SK-MEL-5 (cell line): ENCODE data around the gene DPEP2. TPM values are rescaled to one million over a fixed set of nuclear protein-coding genes. Genes with fewer than 3 reads are reported as not detected.

Source experiments
- DNase-seq: peaks from one replicate; pipeline ENCODE4 v3.0.0-alpha.2; 2016; ENCODE audit warnings: low read depth, low spot score
- in situ Hi-C: cut with HindIII; loops from 2 replicates; pipeline ENCODE4 v1.10.0; 2016; ENCODE audit warnings: low sequenced_read_pairs, high pct_unique_total_duplicates, low pct_unique_long_range_greater_than_20kb
- total RNA-seq: library from RNA; depleted of rRNA; stranded (reverse); fragments of >200 nt; shearing (Covaris generic); gene quantifications from 2 replicates; pipeline ENCODE4 v1.2.3, GENCODE V29; 2014

The DPEP2 gene
- total RNA-seq, 1 experiment from 2014 or later: not detected

DNA sequence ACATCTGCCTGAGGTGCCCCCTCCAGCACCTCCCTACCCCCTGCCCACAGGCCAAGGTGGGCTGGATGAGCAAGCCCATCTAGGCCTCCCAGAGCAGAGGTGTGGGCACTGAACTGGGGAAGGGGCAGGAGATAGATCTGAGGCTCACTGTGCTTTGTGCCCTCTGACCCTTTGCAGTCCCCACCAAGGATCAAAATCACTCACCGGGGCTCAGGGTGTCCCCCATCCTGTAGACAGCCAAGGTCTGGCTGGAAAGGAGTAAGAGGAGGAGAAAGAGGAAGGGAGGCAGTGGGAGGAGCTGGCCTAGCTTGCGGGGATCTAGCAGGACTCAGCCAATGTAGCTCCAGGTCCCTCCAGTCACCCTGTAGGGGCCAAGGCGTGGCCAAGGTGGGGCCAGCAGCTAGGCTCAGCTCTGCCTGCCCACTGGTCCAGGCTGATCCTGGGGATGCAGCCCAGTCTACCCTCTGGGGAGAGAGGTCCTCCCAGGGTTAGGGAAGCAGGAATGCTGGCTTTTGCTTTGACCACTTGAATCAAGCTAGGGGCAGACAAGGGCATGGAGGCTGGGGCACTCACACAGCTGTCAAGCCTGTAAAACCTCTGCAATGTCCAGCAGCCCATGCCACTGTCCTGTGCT is 32.6 kb downstream of the DPEP2 start:
- in situ Hi-C loops: no loop called here
- no peak for DNase-seq

DNA sequence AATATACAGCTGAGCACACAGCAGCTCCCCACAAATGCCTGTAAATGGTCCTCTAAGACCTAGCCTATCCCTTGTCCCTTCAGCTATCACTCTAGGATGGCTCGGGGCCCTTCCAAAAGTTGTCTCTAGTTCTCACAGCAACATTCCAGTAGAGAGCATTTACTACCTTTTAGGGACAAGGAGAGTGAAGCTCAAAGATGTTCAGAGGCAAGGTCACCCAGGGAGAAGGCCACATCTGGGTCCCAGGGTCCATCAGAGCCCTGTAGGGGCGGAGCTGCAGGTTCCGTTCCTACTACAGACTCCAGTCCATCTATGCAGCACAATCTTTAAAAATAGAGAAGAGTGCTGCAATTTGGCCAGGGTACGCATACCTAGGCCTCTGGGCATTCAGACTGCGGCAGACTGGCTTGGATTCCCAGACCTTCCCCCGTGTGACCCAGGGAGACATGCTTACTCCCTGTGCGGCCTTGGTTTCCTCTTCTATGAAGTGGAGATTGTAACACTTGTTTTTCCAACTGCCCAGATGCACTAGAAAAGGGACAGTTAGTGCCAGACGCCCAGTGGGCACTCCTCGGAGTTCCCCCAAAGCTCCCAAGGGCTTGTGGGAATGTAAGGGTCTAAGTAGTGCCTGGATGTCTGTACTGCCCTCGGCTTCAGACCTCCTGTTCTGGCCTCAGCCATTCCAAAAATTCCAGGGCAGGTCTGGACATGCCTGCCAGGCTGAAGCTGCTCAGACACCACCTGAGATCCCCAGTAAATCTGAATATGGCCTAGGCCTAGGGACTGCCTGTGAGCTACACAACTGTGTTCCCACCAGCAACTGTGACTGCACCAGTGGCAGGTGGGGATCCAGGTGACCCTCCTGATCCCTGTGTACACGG is 33.4 kb downstream of the DPEP2 start:
- in situ Hi-C loops: no loop called here
- DNase-seq: no peak

- DNase-seq: no peak
- in situ Hi-C loops: no loop called here
Measured at GRCh38 chr16:67964477-67965131, 34.7 kb downstream of the DPEP2 start.

DNA sequence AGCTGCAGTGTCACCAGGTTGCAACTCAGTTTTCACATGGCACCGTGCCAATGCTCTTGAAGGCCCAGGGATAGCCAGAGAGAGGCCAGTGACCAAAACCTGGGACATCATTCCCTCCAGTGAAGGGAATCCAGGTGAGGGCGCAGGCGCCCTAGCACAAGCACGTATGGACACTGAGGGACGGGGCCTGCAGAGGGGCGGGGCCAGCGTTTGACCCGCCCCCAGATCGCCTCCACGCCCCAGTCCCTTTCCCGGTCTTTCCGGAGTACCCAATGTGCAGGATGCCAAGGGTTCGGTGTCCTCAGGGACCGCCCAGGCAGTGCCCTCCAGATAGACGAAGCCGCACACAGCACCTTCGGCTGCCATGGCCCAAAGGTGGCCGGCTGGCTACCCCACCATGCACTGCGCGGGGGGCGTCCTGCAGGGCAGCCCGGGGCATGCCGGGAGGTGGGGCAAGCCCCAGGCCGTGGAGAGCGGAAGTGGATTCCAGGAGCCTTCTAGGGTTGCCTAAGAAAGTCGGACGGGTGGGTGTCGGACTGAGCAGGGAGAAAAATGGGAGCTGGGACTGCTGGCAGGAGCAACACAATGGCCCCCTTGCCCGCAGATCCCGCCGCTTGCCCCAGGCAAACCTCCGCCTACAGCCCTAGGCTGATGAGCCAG is 35.5 kb downstream of the DPEP2 start:
- in situ Hi-C loops: no loop called here
- no peak for DNase-seq

- in situ Hi-C loops: no loop called here
- DNase-seq: no peak
Measured at GRCh38 chr16:67963292-67963661, 36.0 kb downstream of the DPEP2 start.

DNA sequence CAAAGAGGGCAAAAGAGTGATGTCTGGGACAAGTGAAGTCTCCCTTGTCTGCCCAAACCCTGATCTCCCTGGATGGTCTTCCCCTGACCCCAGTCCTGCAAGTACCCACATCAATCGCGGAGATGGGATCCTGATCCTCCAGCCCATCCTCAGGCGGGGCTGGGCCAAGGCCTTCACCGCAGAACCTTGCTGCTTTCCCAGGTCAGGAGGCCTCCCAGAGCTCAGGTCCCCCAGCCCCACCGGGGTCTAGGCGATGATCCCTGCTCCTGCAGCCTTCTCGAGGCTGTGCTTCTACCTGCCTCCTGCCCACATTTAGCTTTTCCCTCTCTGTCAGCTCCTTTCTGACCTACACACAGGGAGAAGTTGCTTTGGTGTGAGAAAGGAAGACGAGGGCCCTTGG is 37.1 kb downstream of the DPEP2 start:
- no peak for DNase-seq
- in situ Hi-C loops: no loop called here

GRCh38 chr16:67961551-67961957 is 37.7 kb downstream of the DPEP2 start:
- in situ Hi-C loops: no loop called here

GRCh38 chr16:67959536-67960329 is 39.6 kb downstream of the DPEP2 start:
- no peak for DNase-seq
- in situ Hi-C loops: no loop called here

More at GRCh38 chr16:67961551-67961957, 37.7 kb downstream of the DPEP2 start:
- no peak for DNase-seq

DNA sequence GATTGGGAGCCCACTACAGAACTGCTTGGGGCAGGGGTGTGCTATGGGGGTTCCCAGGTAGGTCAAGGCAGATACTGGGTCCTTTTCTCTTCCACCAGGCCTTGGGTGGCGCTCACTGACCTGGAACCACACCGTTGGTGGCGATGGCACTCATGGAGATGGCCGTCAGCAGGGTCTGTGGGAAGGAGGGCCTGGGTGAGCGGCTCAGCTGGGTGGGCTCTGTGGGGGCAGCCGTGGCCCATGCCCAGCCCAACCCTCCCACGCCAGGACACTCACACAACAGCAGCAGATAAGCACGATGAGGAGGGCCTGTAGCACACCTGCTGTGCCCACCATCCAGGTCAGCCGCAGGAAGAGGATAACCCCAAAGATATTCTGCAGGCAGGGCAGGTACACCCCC is 41.7 kb downstream of the DPEP2 start:
- in situ Hi-C loops: no loop called here

GRCh38 chr16:67954421-67955196 is 44.7 kb downstream of the DPEP2 start:
- in situ Hi-C loops: no loop called here
- no peak for DNase-seq

More for the DNA sequence above, 41.7 kb downstream of the DPEP2 start:
- DNase-seq: no peak

DNA sequence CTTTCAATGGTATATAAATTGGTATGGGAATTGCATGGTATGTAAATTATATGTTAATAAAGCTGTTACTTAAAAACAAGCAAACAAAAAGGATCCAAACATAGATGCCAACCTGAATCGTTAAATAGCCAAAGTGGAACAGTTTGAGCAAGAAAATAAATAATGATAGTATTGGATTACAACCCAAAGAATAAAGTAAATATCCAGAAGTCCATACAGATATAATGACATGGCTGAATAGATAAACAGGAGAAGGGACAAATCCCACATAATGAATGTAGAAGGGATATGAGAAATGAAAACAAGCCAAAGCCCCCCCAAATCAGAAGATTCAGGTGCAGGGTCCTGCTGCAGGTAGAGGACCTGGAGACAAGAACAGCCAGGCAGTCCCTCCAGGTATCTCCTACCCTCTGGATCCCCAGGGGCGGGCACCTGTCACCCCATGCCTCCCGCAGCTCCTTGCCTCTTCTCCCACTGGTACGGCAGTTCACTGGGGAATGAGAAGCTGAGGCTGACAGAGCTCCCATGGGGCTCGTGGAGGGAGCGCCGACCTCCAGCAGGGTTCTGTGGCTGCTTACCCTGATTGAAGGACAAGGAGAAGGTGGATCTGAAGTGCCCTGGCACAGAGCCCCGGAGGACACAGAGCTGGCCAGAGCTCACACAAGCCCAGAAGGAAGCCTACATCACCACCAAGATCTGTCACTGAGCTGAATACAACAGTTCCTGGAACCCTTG is 45.5 kb downstream of the DPEP2 start:
- no peak for DNase-seq
- in situ Hi-C loops: no loop called here

DNA sequence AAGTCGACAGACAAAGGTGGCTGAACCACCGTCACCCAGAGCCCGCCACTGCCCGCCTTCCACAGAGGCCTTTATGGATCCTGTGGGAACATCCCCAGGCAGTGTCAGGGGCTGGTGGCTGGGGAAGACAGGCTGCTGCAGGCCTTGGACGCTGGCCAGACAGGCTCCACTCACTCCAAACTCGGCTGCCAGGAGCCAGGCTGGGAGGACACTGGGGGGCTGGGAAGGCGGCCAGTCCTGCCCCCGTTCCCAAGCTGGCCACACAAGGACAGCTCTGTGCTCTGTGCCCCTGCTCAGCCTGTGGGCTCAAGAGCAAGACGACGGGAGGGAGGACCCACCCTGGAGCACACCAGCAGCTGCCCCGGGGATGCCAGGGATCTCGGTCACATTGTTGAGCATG is 47.8 kb downstream of the DPEP2 start:
- in situ Hi-C loops: no loop called here
- DNase-seq: no peak

- in situ Hi-C loops: no loop called here
- DNase-seq: no peak
Measured at GRCh38 chr16:67950335-67950843, 48.9 kb downstream of the DPEP2 start.

DNA sequence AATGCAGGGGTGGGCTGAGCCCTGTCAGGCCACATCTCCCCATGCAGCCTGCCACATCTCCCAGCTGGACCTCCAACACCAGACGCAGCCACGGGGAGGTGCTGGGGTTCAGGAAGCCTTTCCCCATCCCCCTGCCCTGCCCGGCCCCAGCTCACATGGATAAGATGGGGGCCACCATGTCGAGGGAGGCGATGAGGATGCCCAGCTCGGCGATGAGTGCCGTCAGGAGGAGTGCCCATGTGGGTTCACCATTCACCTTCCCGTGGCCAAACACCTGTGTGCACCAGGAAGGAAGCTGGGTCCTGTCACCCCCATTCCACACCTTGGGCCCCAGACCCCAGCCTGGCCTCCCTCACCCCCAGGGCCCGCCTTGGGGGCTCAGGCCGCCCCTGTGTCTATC is 49.6 kb downstream of the DPEP2 start:
- no peak for DNase-seq
- in situ Hi-C loops: no loop called here

GRCh38 chr16:67948015-67948414 is 51.3 kb downstream of the DPEP2 start:
- no peak for DNase-seq
- in situ Hi-C loops: no loop called here

DNA sequence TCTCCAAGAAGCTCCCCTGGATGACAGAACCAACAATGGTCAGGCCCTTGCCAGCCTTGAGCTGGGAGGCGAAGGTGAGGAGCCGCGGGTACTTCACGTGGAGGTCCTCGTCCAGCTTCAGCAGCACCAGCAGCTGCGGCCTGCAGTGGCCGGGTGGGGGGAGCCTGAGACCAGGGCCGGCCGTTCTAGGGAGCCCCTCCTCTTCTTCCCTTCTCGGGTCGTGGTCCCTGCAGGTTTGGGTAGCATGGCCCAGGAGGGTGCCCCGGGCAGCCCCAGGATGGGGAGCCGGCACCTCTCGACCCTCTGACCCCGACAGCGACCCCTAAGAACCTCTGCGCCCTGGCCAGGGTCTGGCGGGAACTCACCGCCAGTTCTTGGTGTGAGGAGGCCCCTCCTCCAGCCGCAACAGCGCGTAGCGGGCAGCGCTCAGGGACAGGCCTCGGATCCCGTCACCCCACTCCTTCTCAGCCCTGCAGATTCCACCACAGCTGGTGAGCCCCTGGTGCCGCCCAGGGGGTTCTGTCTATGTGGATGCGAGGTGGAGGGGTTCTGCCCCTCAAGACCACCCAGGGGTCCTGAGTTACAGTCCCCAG is 52.2 kb downstream of the DPEP2 start:
- DNase-seq: no peak
- in situ Hi-C loops: no loop called here
